CD14-positive monocyte (primary cell): Measurements from ENCODE around the gene UTP18. TPM values are rescaled to one million over a fixed set of nuclear protein-coding genes. Genes with fewer than 3 reads are reported as not detected.

ENCODE experiments used
- DNase-seq, 3 donors: peaks; one replicate each; pipeline ENCODE4 v3.0.0-alpha.2; 2011 to 2022
- H2AFZ ChIP-seq: 2 replicates; pipeline ENCODE4 v1.6.0; 2012; ENCODE audit warnings: mild to moderate bottlenecking, low read depth, low read length, inconsistent platforms; ENCODE audit not compliant: insufficient read depth, poor library complexity, severe bottlenecking
- H3K27ac ChIP-seq, 2 donors: 1 replicate in 1 of 2; 2 replicates in 1 of 2; pipeline ENCODE4 v1.5.1; 2012 to 2013; ENCODE audit warnings: low read length in 2 of 2, control low read depth in 1 of 2, inconsistent platforms in 1 of 2, low read depth in 1 of 2, mild to moderate bottlenecking in 1 of 2
- H3K27me3 ChIP-seq, 2 donors: one replicate each; pipeline versions ENCODE4 v1.6.0 to v1.6.1; 2011 to 2013; ENCODE audit warnings: low read length in 2 of 2; ENCODE audit not compliant: control insufficient read depth in 2 of 2, insufficient read depth in 2 of 2
- H3K36me3 ChIP-seq, 2 donors: replicated peaks in 1 of 2; 1 replicate in 1 of 2; 2 replicates in 1 of 2; pipeline versions ENCODE4 v1.5.1 to v1.6.1; 2012 to 2013; ENCODE audit warnings: low read length in 2 of 2, control low read depth in 1 of 2, inconsistent platforms in 1 of 2, mild to moderate bottlenecking in 1 of 2; ENCODE audit not compliant: insufficient read depth in 2 of 2, control insufficient read depth in 1 of 2
- H3K4me1 ChIP-seq, 2 donors: 1 replicate in 1 of 2; 2 replicates in 1 of 2; pipeline versions ENCODE4 v1.5.1 to v1.6.1; 2012 to 2013; ENCODE audit warnings: low read length in 2 of 2, control low read depth in 1 of 2, inconsistent platforms in 1 of 2, mild to moderate bottlenecking in 1 of 2, moderate library complexity in 1 of 2; ENCODE audit not compliant: insufficient read depth in 2 of 2, control insufficient read depth in 1 of 2
- H3K4me2 ChIP-seq: replicated peaks from 2 replicates; pipeline ENCODE3; 2012; ENCODE audit warnings: low read length, moderate library complexity, mild to moderate bottlenecking; ENCODE audit not compliant: poor library complexity, severe bottlenecking; ENCODE audit errors: extremely low read depth
- H3K4me3 ChIP-seq, 3 experiments: fragments of 200-600 bp in 1 of 3; sonication (generic) in 1 of 3; replicated peaks in 1 of 3; 1 replicate in 2 of 3; 2 replicates in 1 of 3; pipeline ENCODE4 v1.5.1; 2011 to 2013; ENCODE audit warnings: low read length in 3 of 3, mild to moderate bottlenecking in 3 of 3, control low read depth in 2 of 3, low read depth in 2 of 3, inconsistent platforms in 1 of 3, moderate library complexity in 1 of 3
- H3K79me2 ChIP-seq: 2 replicates; pipeline ENCODE4 v1.6.0; 2012; ENCODE audit warnings: mild to moderate bottlenecking, control low read depth, inconsistent platforms, low read length, moderate library complexity; ENCODE audit not compliant: insufficient read depth
- H3K9ac ChIP-seq: 2 replicates; pipeline ENCODE4 v1.6.0; 2017; ENCODE audit warnings: low read length, mild to moderate bottlenecking; ENCODE audit not compliant: insufficient read depth, poor library complexity, severe bottlenecking
- H3K9me3 ChIP-seq, 2 donors: replicated peaks in 1 of 2; 1 replicate in 1 of 2; 2 replicates in 1 of 2; pipeline versions ENCODE4 v1.5.1 to v1.6.1; 2012 to 2013; ENCODE audit warnings: low read length in 2 of 2, control low read depth in 1 of 2; ENCODE audit not compliant: control insufficient read depth in 1 of 2, insufficient read depth in 1 of 2
- H4K20me1 ChIP-seq: 2 replicates; pipeline ENCODE4 v1.6.0; 2012; ENCODE audit warnings: mild to moderate bottlenecking, low read length, control low read depth, moderate library complexity; ENCODE audit not compliant: insufficient read depth
- H3K27ac Mint-ChIP-seq, 7 donors: one replicate each; pipeline ENCODE4 v1.8.0; 2020; ENCODE audit warnings: mild to moderate bottlenecking in 7 of 7, mixed read lengths in 7 of 7, moderate library complexity in 6 of 7, inconsistent platforms in 2 of 7
- H3K27me3 Mint-ChIP-seq, 3 donors: one replicate each; pipeline ENCODE4 v1.8.0; 2021 to 2022; ENCODE audit warnings: low read depth in 3 of 3, mild to moderate bottlenecking in 3 of 3, mixed read lengths in 3 of 3, moderate library complexity in 3 of 3, inconsistent platforms in 1 of 3
- H3K36me3 Mint-ChIP-seq, 2 donors: one replicate each; pipeline ENCODE4 v1.8.0; 2020; ENCODE audit warnings: mixed read lengths in 2 of 2, inconsistent platforms in 1 of 2, mild to moderate bottlenecking in 1 of 2
- H3K4me1 Mint-ChIP-seq: one replicate; pipeline ENCODE4 v1.8.0; 2020; ENCODE audit warnings: mild to moderate bottlenecking, mixed read lengths
- H3K4me3 Mint-ChIP-seq, 2 donors: one replicate each; pipeline ENCODE4 v1.8.0; 2020; ENCODE audit warnings: mild to moderate bottlenecking in 2 of 2, mixed read lengths in 2 of 2, moderate library complexity in 1 of 2
- H3K9me3 Mint-ChIP-seq, 7 donors: one replicate each; pipeline ENCODE4 v1.8.0; 2020 to 2022; ENCODE audit warnings: mixed read lengths in 7 of 7, mild to moderate bottlenecking in 6 of 7, moderate library complexity in 6 of 7, inconsistent platforms in 2 of 7
- CTCF ChIP-seq: fragments of 200-600 bp; IDR thresholded peaks from one replicate; pipeline ENCODE4 v1.8.0; 2022; ENCODE audit warnings: antibody characterized with exemption, mild to moderate bottlenecking
- WGBS: methylation state at CpG from one replicate; pipeline ENCODE4 v1.1.5; 2013; ENCODE audit warnings: missing lambda C conversion rate; ENCODE audit not compliant: insufficient coverage; 5-methylcytosine and 5-hydroxymethylcytosine counted together
- intact Hi-C, 2 donors: fragments of 100-400 bp; cut with micrococcal nuclease; formaldehyde crosslinking; loops; one replicate each; pipeline versions ENCODE4 v1.15.0 to v1.15.1; 2023
- polyA plus RNA-seq, 3 donors: library from polyadenylated mRNA; depleted of rRNA in 1 of 3; unstranded in 2 of 3; stranded (reverse) in 1 of 3; fragments of 300-500 nt in 2 of 3; fragments of >200 nt in 1 of 3; fragmentation: Illumina TruSeq in 2 of 3; gene quantifications; 1 replicate in 2 of 3; 2 replicates in 1 of 3; pipeline ENCODE4 v1.2.3, GENCODE V29; 2012 to 2021

UTP18 gene
- polyA plus RNA-seq, 3 donors = 13.0 to 31.9 (median 31.6) TPM

GRCh38 chr17:51230306-51230705 is 30.0 kb upstream of the UTP18 start:
- Histone ChIP-seq H4K20me1 (peaks cover 68% of the 10 kb centered on the region), H3K79me2 (peaks cover 66% of the 10 kb centered on the region), H3K27ac (peak overlapping the region in 1 of 2 donors; percentile 4), H3K4me1 (peaks cover 0 to 7% of the 10 kb centered on the region in 2 donors), H3K4me2 (no peak overlapping the region), H3K4me3 (no peak overlapping the region), H2AFZ (no peak overlapping the region), H3K9me3 (no peaks in the 10 kb centered on the region), H3K27me3 (no peaks in the 10 kb centered on the region), H3K9ac (no peak overlapping the region), H3K36me3 (no peaks in the 10 kb centered on the region)
- H3K27ac Mint-ChIP-seq = peak overlapping the region in 3 of 7 donors; percentile 7 to 68 (median 59)
- peaks cover 1 to 3% of the 10 kb centered on the region in 2 donors for H3K36me3 Mint-ChIP-seq
- WGBS = 74% methylated on average over 3 of the region's 4 CpGs
- H3K4me3 Mint-ChIP-seq = no peak overlapping the region
- TF ChIP-seq CTCF = no peak
- H3K4me1 Mint-ChIP-seq = peaks cover 37% of the 10 kb centered on the region
- no peak for DNase-seq
- no peaks in the 10 kb centered on the region for H3K9me3 Mint-ChIP-seq
- peaks cover 0 to 3% (median 0%) of the 10 kb centered on the region in 3 donors for H3K27me3 Mint-ChIP-seq
- intact Hi-C loops = no loop called here

GRCh38 chr17:51231999-51232398 is 28.3 kb upstream of the UTP18 start:
- Histone ChIP-seq H4K20me1 (peaks cover 81% of the 10 kb centered on the region), H3K4me1 (peaks cover 0 to 7% of the 10 kb centered on the region in 2 donors), H3K9ac (no peak overlapping the region), H2AFZ (no peak overlapping the region), H3K4me2 (no peak overlapping the region), H3K4me3 (no peak overlapping the region), H3K27me3 (no peaks in the 10 kb centered on the region), H3K27ac (peak overlapping the region in 1 of 2 donors; percentile 45), H3K79me2 (peaks cover 76% of the 10 kb centered on the region), H3K36me3 (no peaks in the 10 kb centered on the region), H3K9me3 (no peaks in the 10 kb centered on the region)
- H3K9me3 Mint-ChIP-seq = no peaks in the 10 kb centered on the region
- H3K27ac Mint-ChIP-seq = peak overlapping the region in 2 of 7 donors; percentile 11 to 55
- peaks cover 3 to 4% of the 10 kb centered on the region in 2 donors for H3K36me3 Mint-ChIP-seq
- H3K27me3 Mint-ChIP-seq = peaks cover 0 to 3% (median 0%) of the 10 kb centered on the region in 3 donors
- DNase-seq = no peak
- TF ChIP-seq CTCF = no peak
- intact Hi-C loops = no loop called here
- peaks cover 35% of the 10 kb centered on the region for H3K4me1 Mint-ChIP-seq
- WGBS = no CpG with 5 or more reads among the region's 4 CpGs
- H3K4me3 Mint-ChIP-seq = no peak overlapping the region
